IMR-90 (cell line): ENCODE data around the gene OR5M10. TPM values are rescaled to one million over a fixed set of nuclear protein-coding genes. Genes with fewer than 3 reads are reported as not detected.
"Not testable (repeated sequence)": the region's sequence is repeated elsewhere in the genome, so short reads cannot be mapped to it uniquely, and the experiment has no call there.

ENCODE experiments used
- ATAC-seq: fragments of 200-7000 bp; cut with Tn5 transposase; 2 replicates; pipeline ENCODE4 v1.9.1; 2020; ENCODE audit warnings: low read depth, mild to moderate bottlenecking, moderate library complexity
- BruUV-seq: library from RNA; stranded (reverse); fragments of 400-500 nt; replicated peaks from 2 replicates; lab custom pipeline; 2021; lab: Mats Ljungman, UMichigan
- CTCF ChIA-PET: fragments of 300-600 bp; formaldehyde crosslinking; extraction: SDS; loops from one replicate; lab custom pipeline; 2021; ENCODE audit warnings: antibody characterized with exemption; lab: Yijun Ruan, JAX
- POLR2A ChIA-PET: fragments of 300-600 bp; sonication (Branson Sonifier 250); formaldehyde crosslinking; loops from one replicate; lab custom pipeline; 2022; ENCODE audit warnings: antibody characterized with exemption; ENCODE audit not compliant: unreplicated experiment; lab: Charles Lee
- DNase-seq: peaks from one replicate; pipeline ENCODE4 v3.0.0; 2013
- H2AFZ ChIP-seq: replicated peaks from 2 replicates; pipeline ENCODE3; 2013; ENCODE audit warnings: low read length, mild to moderate bottlenecking; ENCODE audit not compliant: poor library complexity
- H2AK5ac ChIP-seq: 2 replicates; pipeline ENCODE4 v1.6.1; 2013; ENCODE audit warnings: low read depth, low read length, inconsistent platforms
- H2AK9ac ChIP-seq: replicated peaks from 2 replicates; pipeline ENCODE3; 2013; ENCODE audit warnings: mild to moderate bottlenecking, low read depth, low read length, moderate library complexity; ENCODE audit not compliant: poor library complexity
- H2BK120ac ChIP-seq: 2 replicates; pipeline ENCODE4 v1.6.1; 2013; ENCODE audit warnings: low read depth, low read length, inconsistent platforms
- H2BK15ac ChIP-seq: 3 replicates; pipeline ENCODE4 v1.6.1; 2013; ENCODE audit warnings: low read depth, low read length, inconsistent platforms
- H2BK20ac ChIP-seq: 2 replicates; pipeline ENCODE4 v1.6.1; 2013; ENCODE audit warnings: low read depth, mild to moderate bottlenecking, inconsistent platforms, low read length, moderate library complexity
- H2BK5ac ChIP-seq: 2 replicates; pipeline ENCODE4 v1.6.1; 2013; ENCODE audit warnings: mild to moderate bottlenecking, low read depth, low read length, inconsistent platforms; ENCODE audit not compliant: poor library complexity, severe bottlenecking
- H3K14ac ChIP-seq: replicated peaks from 2 replicates; pipeline ENCODE4 v1.6.1; 2013; ENCODE audit warnings: low read depth, low read length, inconsistent platforms
- H3K18ac ChIP-seq: 2 replicates; pipeline ENCODE4 v1.6.1; 2013; ENCODE audit warnings: low read depth, low read length, control low read depth
- H3K23ac ChIP-seq: 2 replicates; pipeline ENCODE4 v1.6.1; 2013; ENCODE audit warnings: low read depth, low read length, inconsistent platforms
- H3K27ac ChIP-seq: 2 replicates; pipeline ENCODE4 v1.5.1; 2013; ENCODE audit warnings: mild to moderate bottlenecking, control low read depth, low read length; ENCODE audit not compliant: insufficient read depth
- H3K27me3 ChIP-seq: 2 replicates; pipeline ENCODE4 v1.6.1; 2013; ENCODE audit warnings: low read length; ENCODE audit not compliant: control insufficient read depth, insufficient read depth
- H3K36me3 ChIP-seq: 2 replicates; pipeline ENCODE4 v1.6.1; 2013; ENCODE audit warnings: low read length, mixed read lengths; ENCODE audit not compliant: control insufficient read depth, insufficient read depth
- H3K4ac ChIP-seq: 2 replicates; pipeline ENCODE4 v1.6.1; 2013; ENCODE audit warnings: low read depth, low read length, inconsistent platforms
- H3K4me1 ChIP-seq: 2 replicates; pipeline ENCODE4 v1.6.1; 2013; ENCODE audit warnings: low read length, mixed read lengths; ENCODE audit not compliant: control insufficient read depth, insufficient read depth
- H3K4me2 ChIP-seq: 2 replicates; pipeline ENCODE4 v1.6.1; 2013; ENCODE audit warnings: low read depth, mild to moderate bottlenecking, control low read depth, low read length, moderate library complexity
- H3K4me3 ChIP-seq: 2 replicates; pipeline ENCODE4 v1.5.1; 2013; ENCODE audit warnings: low read depth, mild to moderate bottlenecking, control low read depth, low read length, moderate library complexity; ENCODE audit not compliant: insufficient read depth
- H3K56ac ChIP-seq: 2 replicates; pipeline ENCODE4 v1.6.1; 2013; ENCODE audit warnings: low read length, inconsistent platforms; ENCODE audit not compliant: insufficient read depth; ENCODE audit errors: extremely low read depth
- H3K79me1 ChIP-seq, 2 experiments: 2 replicates each; pipeline ENCODE4 v1.6.1; 2013; ENCODE audit warnings: low read length in 2 of 2, inconsistent platforms in 1 of 2, low read depth in 1 of 2
- H3K9ac ChIP-seq: 2 replicates; pipeline ENCODE4 v1.6.1; 2013; ENCODE audit warnings: low read depth, low read length, control low read depth
- H3K9me1 ChIP-seq: 2 replicates; pipeline ENCODE4 v1.6.1; 2013; ENCODE audit warnings: low read length, inconsistent platforms; ENCODE audit not compliant: insufficient read depth
- H3K9me3 ChIP-seq: 2 replicates; pipeline ENCODE4 v1.6.1; 2013; ENCODE audit warnings: low read length; ENCODE audit not compliant: control insufficient read depth, insufficient read depth
- H4K20me1 ChIP-seq: 2 replicates; pipeline ENCODE4 v1.6.1; 2013; ENCODE audit warnings: low read length, inconsistent platforms; ENCODE audit not compliant: insufficient read depth
- H4K5ac ChIP-seq: 2 replicates; pipeline ENCODE4 v1.6.1; 2013; ENCODE audit warnings: mild to moderate bottlenecking, low read depth, low read length, control low read depth
- H4K8ac ChIP-seq, 2 experiments: 2 replicates each; pipeline ENCODE4 v1.6.1; 2013; ENCODE audit warnings: low read depth in 2 of 2, low read length in 2 of 2, control low read depth in 1 of 2, inconsistent platforms in 1 of 2
- H4K91ac ChIP-seq: 2 replicates; pipeline ENCODE4 v1.6.1; 2013; ENCODE audit warnings: low read depth, low read length, inconsistent platforms; ENCODE audit not compliant: insufficient read depth
- BHLHE40 ChIP-seq: fragments of 150-350 bp; IDR thresholded peaks from 2 replicates; pipeline ENCODE4 v1.6.1; 2016; ENCODE audit warnings: mild to moderate bottlenecking, low read depth, low read length
- CHD1 ChIP-seq: IDR thresholded peaks from 2 replicates; pipeline ENCODE4 v1.6.1; 2012; ENCODE audit warnings: low read depth, low read length, improper control_type of control experiment
- MXI1 ChIP-seq: IDR thresholded peaks from 2 replicates; pipeline ENCODE4 v1.6.1; 2012; ENCODE audit warnings: low read depth, mild to moderate bottlenecking, low read length, moderate library complexity, borderline replicate concordance
- NFE2L2 ChIP-seq: fragments of 150-350 bp; IDR thresholded peaks from 2 replicates; pipeline ENCODE4 v1.6.1; 2016; ENCODE audit warnings: low read depth, mild to moderate bottlenecking, low read length
- POLR2A ChIP-seq: IDR thresholded peaks from 2 replicates; pipeline ENCODE4 v1.6.1; 2012; ENCODE audit warnings: mild to moderate bottlenecking, low read depth, low read length
- RAD21 ChIP-seq: IDR thresholded peaks from 2 replicates; pipeline ENCODE4 v1.6.1; 2012; ENCODE audit warnings: low read length, improper control_type of control experiment
- RCOR1 ChIP-seq: IDR thresholded peaks from 2 replicates; pipeline ENCODE4 v1.6.1; 2012; ENCODE audit warnings: mild to moderate bottlenecking, low read length, improper control_type of control experiment; ENCODE audit not compliant: insufficient replicate concordance
- SMC3 ChIP-seq: fragments of 150-350 bp; IDR thresholded peaks from 2 replicates; pipeline ENCODE4 v1.6.1; 2016; ENCODE audit warnings: low read depth, mild to moderate bottlenecking, antibody characterized with exemption, low read length, moderate library complexity
- whole genome bisulfite sequencing, 2 experiments: methylation state at CpG; one replicate each; pipeline versions ENCODE4 v1.1.5 to v1.1.7; 2013; ENCODE audit warnings: missing lambda C conversion rate in 2 of 2; ENCODE audit not compliant: insufficient read length in 1 of 2; ENCODE audit errors: extremely low coverage in 2 of 2; 5-methylcytosine and 5-hydroxymethylcytosine counted together
- dilution Hi-C: fragments of 300-500 bp; cut with HindIII; formaldehyde crosslinking; loops from one replicate; pipeline ENCODE4 v1.14.3; 2018; ENCODE audit warnings: low sequenced_read_pairs; ENCODE audit not compliant: unreplicated experiment
- in situ Hi-C: fragments of 300-500 bp; cut with MboI; formaldehyde crosslinking; loops from 3 replicates; pipeline ENCODE4 v1.14.3; 2019; ENCODE audit warnings: low sequenced_read_pairs, inconsistent platforms, mixed read lengths
- intact Hi-C: fragments of 100-400 bp; cut with micrococcal nuclease; formaldehyde crosslinking; loops from 2 replicates; pipeline ENCODE4 v1.10.0; 2022
- polyA plus RNA-seq, 3 experiments: library from polyadenylated mRNA; depleted of rRNA; stranded (reverse); fragments of >200 nt; gene quantifications; 2 replicates each; pipeline ENCODE4 v1.2.3, GENCODE V29; 2012; ENCODE audit warnings: low replicate concordance in 1 of 3
- total RNA-seq: library from RNA; depleted of rRNA; stranded (reverse); fragments of >200 nt; gene quantifications from 2 replicates; pipeline ENCODE4 v1.2.3, GENCODE V29; 2012
- TF ChIP-seq, protein P1 (sequence below): fragments of 150-350 bp; IDR thresholded peaks from 2 replicates; pipeline ENCODE4 v1.6.1; 2017; ENCODE audit warnings: mild to moderate bottlenecking, antibody characterized with exemption, low read length, low read depth

Gene OR5M10
- total and polyA plus RNA-seq, 2 of the 4 experiments (the other 2 are of a cell fraction) = not detected

GRCh38 chr11:56558574-56558973 is 18.9 kb downstream of the OR5M10 start:
- Histone ChIP-seq H3K27me3 (no peaks in the 10 kb centered on the region), H2AK5ac (no peak overlapping the region), H3K79me1 (no peaks in the 10 kb centered on the region), H2BK120ac (no peak overlapping the region), H4K20me1 (no peaks in the 10 kb centered on the region), H3K9ac (no peak overlapping the region), H2BK20ac (no peak overlapping the region), H3K4ac (no peak overlapping the region), H3K4me2 (no peak overlapping the region), H3K9me3 (peaks cover 6% of the 10 kb centered on the region), H4K5ac (no peak overlapping the region), H3K18ac (no peak overlapping the region), H3K36me3 (no peaks in the 10 kb centered on the region), H3K23ac (no peak overlapping the region), H2BK5ac (no peak overlapping the region), H3K4me3 (no peak overlapping the region), H4K8ac (no peak overlapping the region), H4K91ac (no peak overlapping the region), H3K27ac (no peak overlapping the region), H3K14ac (no peak overlapping the region), H3K4me1 (no peaks in the 10 kb centered on the region), H2BK15ac (no peak overlapping the region), H2AK9ac (no peak overlapping the region), H2AFZ (no peak overlapping the region), H3K9me1 (no peaks in the 10 kb centered on the region), H3K56ac (no peak overlapping the region)
- ATAC-seq (no peak), DNase-seq (no peak)
- intact Hi-C loops (no loop called here), dilution Hi-C loops (no loop called here), in situ Hi-C loops (no loop called here)
- CTCF ChIA-PET = no interaction called here
- no TSS peak for BruUV-seq
- WGBS, 2 experiments = no CpG with 5 or more reads among the region's 6 CpGs
- POLR2A ChIA-PET = no interaction called here
- no peak for TF ChIP-seq BHLHE40
- no peak for TF ChIP-seq RCOR1
- no peak for TF ChIP-seq POLR2A
- no peak for TF ChIP-seq MXI1
- no peak for TF ChIP-seq CHD1
- TF ChIP-seq SMC3 = no peak
- no peak for TF ChIP-seq RAD21
- no peak for TF ChIP-seq NFE2L2
- TF ChIP-seq, protein P1, sequence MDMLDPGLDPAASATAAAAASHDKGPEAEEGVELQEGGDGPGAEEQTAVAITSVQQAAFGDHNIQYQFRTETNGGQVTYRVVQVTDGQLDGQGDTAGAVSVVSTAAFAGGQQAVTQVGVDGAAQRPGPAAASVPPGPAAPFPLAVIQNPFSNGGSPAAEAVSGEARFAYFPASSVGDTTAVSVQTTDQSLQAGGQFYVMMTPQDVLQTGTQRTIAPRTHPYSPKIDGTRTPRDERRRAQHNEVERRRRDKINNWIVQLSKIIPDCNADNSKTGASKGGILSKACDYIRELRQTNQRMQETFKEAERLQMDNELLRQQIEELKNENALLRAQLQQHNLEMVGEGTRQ = no peak

DNA sequence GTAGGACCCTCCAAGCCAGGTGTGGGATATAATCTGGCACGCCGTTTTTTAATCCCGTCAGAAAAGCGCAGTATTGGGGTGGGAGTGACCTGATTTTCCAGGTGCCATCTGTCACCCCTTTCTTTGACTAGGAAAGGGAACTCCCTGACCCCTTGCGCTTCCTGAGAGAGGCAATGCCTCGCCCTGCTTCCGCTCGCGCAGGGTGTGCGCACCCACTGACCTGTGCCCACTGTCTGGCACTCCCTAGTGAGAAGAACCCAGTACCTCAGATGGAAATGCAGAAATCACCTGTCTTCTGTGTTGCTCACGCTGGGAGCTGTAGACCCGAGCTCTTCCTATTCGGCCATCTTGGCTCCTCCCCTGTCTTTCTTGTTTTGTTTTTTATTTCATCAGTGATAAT is 22.8 kb downstream of the OR5M10 start:
- DNase-seq, H2AK5ac ChIP-seq, H3K9me3 ChIP-seq, H3K14ac ChIP-seq, H3K4me2 ChIP-seq, H3K9me1 ChIP-seq, H3K36me3 ChIP-seq, H4K91ac ChIP-seq, H2AFZ ChIP-seq, H3K4ac ChIP-seq, H2BK20ac ChIP-seq, H3K79me1 ChIP-seq, H3K18ac ChIP-seq, intact Hi-C loops, H2AK9ac ChIP-seq, dilution Hi-C loops, H3K4me3 ChIP-seq, H2BK5ac ChIP-seq, H2BK15ac ChIP-seq, CTCF ChIA-PET, H4K8ac ChIP-seq, H3K27me3 ChIP-seq, H4K5ac ChIP-seq, in situ Hi-C loops, H4K20me1 ChIP-seq, BruUV-seq, H3K9ac ChIP-seq, H3K4me1 ChIP-seq, H3K23ac ChIP-seq, POLR2A ChIA-PET, H3K56ac ChIP-seq, ATAC-seq, H2BK120ac ChIP-seq, H3K27ac ChIP-seq: not testable (repeated sequence)
- no CpG with 5 or more reads among the region's 13 CpGs for WGBS, 2 experiments
